Measurements from ENCODE around the gene APEH.

APEH gene

DNA sequence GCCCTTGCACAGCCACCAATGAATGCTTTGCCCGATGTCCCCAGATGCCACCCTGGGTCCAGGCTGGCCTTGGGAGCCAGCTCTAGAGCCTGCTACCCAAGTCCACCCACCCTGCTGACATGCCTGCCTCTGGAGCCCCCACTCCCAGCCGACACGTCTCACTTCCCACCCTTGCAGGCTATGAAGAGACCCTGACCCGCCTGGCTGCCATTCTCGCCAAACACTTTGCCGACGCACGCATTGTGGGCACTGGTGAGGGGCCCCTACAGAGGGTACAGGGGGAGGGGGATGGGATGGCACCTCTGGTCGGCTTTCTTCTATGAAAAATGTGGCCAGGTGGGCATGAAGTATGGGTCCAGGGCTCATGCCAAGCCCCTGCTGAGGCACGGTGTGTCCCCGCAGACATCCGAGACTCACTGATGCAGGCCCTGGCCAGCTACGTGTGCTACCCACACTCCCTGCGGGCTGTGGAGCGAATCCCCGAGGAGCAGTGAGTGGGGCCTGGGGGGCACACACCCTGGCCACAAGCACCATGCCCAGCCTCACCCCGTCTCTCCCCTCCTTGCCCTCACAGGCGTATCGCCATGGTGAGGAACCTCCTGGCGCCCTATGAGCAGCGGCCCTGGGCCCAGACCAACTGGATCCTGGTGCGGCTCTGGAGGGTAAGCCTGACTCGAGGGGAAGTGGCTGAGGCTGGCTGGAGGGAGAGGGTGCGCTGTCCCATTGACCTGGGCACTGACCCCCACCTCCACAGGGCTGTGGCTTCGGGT lies 39.4 kb downstream of the APEH start:
- no peak for DNase-seq (ENCODE audit: low read depth)
- no peak overlapping the region for H3K4me3 ChIP-seq (ENCODE audit: low read length)
- no peak for TF ChIP-seq CTCF (conservative IDR thresholded peaks at IDR 0.05; ENCODE audit: low read length)

DNA sequence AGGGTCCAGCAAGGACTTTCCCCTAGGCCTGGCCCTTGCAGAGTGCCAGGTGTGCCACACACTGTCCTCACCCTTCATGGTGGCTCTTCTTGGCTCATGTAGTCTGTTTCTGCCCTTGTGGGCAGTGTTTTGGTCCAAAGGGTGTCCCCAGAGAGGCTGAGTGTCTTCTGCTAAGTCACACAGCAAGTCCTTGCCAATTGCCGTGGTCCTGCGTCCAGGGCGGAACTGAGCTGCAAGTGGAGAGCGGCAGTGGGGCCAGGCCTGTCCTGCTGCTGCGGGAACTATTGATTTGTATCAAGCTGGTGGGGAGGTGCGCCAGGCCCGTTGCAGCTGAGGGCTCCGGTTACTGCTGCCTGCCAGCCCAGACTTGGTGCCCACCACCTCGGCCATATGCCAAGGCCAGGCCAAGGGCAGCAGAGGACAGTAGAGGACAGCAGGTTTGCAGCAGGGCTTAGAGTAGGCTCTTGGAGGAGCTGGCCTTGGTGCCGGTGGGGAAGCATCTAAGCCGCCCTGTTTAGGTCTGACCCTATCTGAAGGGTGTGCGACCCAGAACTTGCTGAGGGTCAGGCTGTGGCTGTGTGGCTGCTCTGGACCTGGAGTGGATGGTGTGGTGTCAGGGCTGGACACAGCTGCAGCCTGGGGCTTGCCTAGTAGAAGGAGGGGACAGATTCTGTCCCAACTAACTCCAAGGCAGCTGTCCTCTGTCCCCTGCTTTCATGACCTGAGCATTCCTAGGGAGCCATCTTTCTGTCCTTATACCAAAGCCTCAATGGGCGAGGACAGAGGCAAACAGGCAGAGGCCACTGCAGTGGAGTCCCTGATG lies 40.8 kb downstream of the APEH start:
- no peak overlapping the region for H3K4me3 ChIP-seq (ENCODE audit: low read length)
- DNase-seq (ENCODE audit: low read depth) = no peak
- TF ChIP-seq CTCF (conservative IDR thresholded peaks at IDR 0.05; ENCODE audit: low read length) = no peak

DNA sequence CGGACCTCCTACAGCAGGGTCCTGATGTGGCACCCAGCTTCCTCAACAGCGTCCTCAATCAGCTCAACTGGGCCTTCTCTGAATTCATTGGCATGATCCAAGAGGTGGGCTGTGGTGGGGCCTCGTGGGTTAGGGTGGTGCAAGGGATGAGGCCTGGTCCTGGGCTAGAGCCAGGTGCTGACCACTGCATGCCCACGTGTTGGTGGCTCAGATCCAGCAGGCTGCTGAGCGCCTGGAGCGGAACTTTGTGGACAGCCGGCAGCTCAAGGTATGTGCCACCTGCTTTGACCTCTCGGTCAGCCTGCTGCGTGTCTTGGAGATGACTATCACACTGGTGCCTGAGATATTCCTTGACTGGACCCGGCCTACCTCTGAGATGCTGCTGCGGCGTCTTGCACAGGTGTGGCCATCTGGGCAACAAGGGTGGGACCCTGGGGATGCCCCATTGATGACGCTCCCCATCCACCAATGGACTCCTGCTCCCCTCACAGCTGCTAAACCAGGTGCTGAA lies 41.5 kb downstream of the APEH start:
- no peak overlapping the region for H3K4me3 ChIP-seq (ENCODE audit: low read length)
- DNase-seq (ENCODE audit: low read depth) = no peak
- no peak for TF ChIP-seq CTCF (conservative IDR thresholded peaks at IDR 0.05; ENCODE audit: low read length)

DNA sequence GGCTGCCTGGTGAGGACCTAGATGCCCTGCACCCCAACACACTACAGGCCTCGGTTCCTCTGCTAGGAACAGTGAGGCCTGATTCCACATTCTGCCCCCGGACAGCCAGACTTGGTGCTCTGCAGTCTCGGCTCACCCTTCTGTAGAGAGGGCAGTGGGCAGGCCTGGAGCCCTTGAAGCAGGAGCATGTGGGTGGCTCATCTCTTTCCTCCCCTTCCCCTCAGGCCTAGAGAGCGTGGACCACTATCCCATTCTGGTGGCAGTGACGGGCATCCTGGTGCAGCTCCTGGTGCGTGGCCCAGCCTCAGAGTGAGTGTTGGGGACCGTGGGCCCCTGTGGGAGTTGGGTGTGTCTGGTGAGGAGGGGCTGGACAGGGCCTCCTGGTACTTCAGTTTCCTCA lies 42.0 kb downstream of the APEH start:
- no peak for DNase-seq (ENCODE audit: low read depth)
- TF ChIP-seq CTCF (conservative IDR thresholded peaks at IDR 0.05; ENCODE audit: low read length) = no peak
- H3K4me3 ChIP-seq (ENCODE audit: low read length) = no peak overlapping the region

- DNase-seq (ENCODE audit: low read depth) = no peak
- no peak for TF ChIP-seq CTCF (conservative IDR thresholded peaks at IDR 0.05; ENCODE audit: low read length)
- H3K4me3 ChIP-seq (ENCODE audit: low read length) = no peak overlapping the region
Measured at GRCh38 chr3:49716691-49717210, 42.6 kb downstream of the APEH start.

- no peak overlapping the region for H3K4me3 ChIP-seq (ENCODE audit: low read length)
- no peak for TF ChIP-seq CTCF (conservative IDR thresholded peaks at IDR 0.05; ENCODE audit: low read length)
- no peak for DNase-seq (ENCODE audit: low read depth)
Measured at GRCh38 chr3:49717211-49717958, 43.2 kb downstream of the APEH start.

Data from AG10803 (cell line).